NCI-H2029 (cell line): ENCODE results near the gene RAB7B.
"Not testable (repeated sequence)": the region's sequence is repeated elsewhere in the genome, so short reads cannot be mapped to it uniquely, and the experiment has no call there.

ENCODE experiments used
- DNase-seq: peaks from one replicate; lab custom pipeline; 2025; lab: John Stamatoyannopoulos, UW

RAB7B gene, protein sequence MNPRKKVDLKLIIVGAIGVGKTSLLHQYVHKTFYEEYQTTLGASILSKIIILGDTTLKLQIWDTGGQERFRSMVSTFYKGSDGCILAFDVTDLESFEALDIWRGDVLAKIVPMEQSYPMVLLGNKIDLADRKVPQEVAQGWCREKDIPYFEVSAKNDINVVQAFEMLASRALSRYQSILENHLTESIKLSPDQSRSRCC

DNA sequence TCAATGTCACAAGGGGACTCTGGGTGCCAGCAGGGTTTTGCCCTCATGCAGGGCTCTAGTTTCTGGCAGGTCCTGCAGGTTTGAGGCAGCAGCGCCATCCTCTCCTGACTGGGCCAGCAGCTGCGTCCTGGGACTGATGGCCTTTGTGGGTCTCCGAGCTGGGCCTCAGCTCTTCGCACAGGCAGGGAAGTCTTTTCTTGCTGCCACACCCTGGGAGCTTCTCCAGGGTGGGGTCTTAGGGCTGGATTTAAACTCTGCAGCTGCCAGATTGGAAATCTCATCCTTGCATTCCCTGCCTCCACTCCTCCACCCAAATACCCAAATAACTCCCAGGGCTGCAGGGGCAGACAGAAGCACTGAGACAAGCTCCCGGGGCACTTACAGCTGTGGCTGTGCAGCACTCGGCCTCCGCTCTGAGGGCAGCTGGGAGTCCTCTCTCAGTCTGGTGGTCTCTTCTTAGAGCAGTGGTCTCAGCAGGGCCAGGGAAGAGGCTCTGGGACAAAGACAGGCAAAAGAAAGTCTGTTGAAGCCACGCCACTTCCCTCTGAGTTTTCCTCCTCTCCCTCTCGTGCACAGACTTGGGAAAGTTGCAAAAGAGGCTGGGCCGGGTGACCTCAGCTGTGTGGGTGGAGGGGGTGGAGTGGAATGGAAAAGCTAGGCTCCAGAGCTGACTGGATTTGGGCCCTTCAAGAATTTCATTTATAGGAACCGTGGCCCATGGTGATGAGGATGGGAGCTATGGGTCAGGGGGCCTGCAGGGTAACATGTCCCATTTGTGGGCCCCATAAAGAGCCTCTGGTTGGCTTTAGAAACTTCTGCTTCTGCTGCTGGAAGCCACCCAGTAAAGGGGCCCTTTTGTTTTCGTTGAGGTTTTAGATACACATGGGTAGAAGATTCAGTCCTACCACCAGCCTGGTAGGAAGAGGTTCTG lies at the start of gene RAB7B:
Gene RAB7B, minus strand, starts transcription at position 525 of the 931 bp plus-strand sequence. CDS start 9,260 bp downstream, outside the sequence.
- no peak for DNase-seq

DNA sequence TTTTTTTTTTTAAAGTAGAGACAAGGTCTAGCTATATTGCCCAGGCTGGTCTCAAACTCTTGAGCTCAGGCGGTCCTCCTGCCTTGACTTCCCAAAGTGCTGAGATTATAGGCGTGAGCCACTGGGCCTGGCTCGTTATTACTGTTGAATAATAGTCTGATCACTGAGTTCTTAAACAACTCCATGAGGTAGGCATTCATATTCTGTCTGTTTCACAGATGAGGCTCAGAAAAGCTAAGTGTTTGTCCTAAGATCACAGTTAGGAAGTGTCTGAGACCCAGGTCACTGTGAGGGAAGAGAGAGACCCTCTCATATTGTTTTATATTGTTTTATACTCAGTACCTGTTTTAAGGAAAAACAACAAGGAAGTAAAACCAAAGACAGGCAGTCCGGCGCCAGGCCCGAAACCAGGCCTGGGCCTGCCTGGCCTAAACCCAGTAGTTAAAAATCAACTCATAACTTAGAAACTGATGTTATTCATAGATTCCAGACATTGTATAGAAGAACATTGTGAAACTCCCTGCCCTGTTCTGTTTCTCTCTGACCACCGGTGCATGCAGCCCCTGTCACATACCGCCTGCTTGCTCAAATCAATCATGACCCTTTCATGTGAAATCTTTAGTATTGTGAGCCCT lies 49.2 kb upstream of the RAB7B start:
- DNase-seq: not testable (repeated sequence)

DNA sequence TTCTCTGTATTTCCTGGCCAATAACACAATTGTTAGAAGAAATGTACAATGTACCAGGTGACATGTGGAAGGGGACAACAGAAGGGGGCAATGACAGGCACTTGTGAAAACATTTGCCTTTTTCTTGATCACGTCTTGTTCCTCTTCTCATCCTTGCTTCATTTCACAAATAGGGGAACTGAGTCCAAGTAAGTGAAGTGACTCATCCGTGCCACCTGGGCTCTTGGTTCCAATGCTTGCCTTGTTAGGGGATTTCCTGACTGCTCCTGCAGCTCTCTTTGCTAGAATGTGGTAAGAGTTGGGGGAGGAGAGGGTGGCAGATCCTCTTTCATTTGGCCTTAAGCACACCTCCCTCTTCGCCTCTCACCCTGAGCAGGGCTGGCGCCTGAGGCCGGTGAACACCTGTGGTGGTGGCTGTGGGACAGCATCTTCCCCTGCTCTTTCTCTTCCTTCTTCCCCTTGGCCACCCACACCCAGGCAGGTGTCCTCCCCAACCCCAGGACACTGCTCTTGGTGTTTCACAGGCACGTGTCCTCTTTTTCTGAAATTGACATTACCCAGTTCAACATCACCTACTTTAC lies 47.5 kb upstream of the RAB7B start:
- no peak for DNase-seq

DNA sequence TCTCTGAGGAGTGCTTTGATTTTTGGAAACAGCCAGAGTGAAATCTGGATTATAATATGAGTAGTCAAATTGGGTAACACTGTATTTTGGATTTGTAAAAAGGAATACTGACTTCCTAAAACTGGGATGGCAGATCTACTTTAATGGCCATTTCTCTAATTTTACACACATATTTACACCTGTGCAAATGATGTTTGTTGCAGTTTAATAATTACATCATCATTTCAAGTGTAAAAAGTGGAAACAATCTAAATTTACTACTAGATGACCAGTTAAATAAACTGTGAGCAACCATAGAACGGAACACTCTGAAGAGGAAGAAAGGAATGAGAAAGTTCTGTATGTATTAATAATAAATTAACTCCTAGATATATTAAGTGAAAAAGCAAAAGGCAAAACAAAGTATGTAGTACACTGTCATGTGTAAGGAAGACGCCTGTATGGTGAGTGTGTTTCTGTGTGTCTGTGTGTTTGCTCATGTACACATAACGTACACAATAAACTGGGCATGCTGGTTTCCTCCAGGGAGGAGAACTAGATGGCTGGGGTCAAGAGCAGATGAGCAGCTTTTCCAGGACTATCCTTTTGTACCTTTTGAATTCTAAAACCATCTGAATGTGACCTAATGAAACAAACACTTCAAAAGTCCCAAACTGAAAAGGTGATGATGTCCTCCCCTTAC lies 46.9 kb upstream of the RAB7B start:
- DNase-seq: no peak

DNA sequence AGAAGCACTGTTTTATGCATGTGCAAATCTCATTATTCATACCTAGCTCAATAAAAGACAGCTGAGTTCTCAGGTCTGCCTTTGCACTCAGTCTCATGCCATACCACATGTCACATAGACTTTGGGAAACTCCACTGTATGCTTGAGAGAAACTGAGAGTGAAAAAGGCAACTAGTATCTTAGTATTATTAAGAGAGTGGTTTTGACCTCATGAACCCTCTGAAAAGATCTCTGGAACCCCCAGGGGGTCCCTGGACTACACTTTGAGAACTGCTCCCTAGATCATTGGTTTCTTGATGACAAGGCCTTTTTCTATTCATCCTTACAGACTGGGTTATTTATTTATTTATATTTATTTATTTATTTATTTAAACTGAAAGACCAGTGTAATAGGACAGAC lies 46.1 kb upstream of the RAB7B start:
- no peak for DNase-seq

DNA sequence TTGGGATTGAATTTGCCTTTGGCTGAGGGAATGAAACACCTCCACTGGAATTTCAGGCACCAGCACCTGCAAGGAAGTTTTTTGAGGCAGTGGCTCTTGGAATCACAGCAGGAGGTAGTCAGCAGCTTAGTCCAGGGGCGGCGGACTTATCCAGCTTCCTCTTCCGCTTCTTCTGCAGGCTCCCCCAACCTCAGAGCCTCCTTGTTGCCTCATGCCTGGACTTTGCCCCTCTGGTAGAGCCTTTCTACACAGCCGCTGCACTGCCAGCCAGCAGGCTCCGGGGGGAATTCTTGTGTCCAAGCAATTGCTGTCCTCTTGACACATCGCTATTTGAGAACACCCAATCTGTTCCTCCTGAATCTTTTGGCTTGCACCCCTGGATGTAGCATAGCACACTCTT lies 45.4 kb upstream of the RAB7B start:
- no peak for DNase-seq

DNA sequence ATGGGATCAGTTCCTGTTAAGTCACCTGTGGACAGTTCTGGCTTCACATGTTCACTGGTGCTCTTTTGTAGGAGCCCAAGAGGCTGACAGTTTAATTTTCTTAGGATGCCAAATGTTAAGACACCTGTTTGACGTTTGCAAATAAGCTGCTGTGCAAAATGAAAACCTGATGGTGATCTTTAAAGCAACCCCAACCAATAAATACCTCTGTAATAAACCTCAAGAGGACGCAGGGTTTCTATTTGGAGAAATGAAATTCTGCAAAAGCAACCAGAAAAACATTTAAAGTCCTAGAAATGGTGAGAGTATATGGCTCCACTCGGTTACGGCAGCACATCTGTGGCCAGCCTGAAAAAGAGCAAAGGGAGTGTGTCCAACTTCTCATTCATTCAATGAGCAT lies 44.1 kb upstream of the RAB7B start:
- DNase-seq: no peak

DNA sequence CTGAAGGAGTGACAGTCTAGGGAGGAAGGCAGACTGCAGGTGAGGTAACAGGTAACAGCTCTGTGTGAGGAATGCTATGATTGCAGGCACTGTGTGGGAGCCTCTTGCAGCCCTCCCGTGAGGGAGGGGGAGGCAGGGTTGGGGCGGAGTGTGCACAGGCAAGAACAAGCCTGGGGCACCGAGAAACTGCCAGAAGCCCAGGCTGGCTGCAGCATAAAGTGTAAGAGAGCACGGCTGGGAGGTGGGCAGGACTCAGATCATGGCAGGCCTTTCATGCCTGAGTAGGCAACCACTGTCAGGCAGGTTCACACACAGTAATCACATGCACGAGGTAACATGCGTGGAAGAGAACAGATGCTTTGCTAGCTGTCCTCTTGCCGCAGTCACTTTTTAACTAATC lies 38.4 kb upstream of the RAB7B start:
- no peak for DNase-seq

DNA sequence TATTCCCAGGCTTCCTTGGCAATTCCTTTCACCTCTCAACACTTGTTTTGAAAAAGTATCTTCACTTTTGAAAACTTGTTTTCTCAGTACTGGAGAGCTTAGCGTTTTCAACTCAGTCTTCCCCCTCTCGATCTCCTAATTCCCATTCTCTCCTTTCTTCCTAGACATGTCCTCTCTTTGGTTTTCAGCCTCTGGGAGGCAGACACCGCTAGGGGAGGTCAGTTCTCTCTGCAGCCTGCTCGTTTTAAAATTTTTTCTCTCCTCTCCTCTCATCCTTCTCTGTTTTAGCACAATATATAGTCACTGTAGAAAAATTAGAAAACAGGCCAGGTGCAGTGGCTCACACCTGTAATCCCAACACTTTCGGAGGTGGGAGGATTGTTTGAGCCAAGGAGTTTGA lies 37.1 kb upstream of the RAB7B start:
- no peak for DNase-seq

DNA sequence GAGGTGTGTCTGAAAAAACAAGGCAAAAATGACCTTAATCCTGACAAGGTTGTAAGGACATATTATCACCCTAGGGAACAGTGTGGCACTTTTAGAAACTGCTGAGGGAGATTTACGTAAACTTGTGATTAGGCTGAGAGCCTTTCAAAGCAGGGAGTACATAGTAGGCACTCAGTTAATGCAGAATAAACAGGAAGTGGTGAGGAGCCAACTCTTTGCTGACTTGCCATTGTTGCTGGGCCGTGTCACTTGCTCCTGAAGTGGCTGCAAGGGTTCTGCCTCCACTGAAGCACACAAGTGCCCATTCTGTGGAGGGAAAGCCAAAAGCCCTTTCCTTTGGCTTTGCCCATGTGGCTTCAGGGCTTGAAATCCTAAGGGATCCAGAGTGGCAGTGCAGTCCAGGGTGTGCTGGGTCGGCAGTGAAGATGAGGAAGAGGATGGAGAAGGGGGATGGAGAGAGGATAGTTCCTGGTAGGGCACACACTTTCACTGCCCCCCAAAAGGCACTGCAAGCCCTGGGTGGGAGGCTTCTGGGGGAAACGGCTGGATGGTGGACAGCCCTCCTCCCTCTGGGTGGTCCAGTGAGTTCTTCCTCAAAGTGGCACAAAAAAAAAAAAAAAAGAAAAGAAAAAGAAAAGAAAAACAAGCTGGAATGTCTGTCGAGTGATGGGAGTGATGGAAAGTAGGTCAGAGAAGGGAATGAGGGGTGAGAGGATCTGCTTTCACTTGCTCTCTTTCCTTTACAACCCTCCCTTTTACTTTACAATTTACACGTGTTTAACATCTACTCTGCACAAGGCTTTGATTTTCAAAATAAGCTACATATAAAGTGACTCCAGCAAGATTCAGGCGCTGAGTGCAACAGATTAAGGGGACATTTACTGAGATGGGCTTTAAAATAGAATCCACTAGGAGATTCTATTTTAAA lies 36.1 kb upstream of the RAB7B start:
- peak; percentile 63 for DNase-seq

DNA sequence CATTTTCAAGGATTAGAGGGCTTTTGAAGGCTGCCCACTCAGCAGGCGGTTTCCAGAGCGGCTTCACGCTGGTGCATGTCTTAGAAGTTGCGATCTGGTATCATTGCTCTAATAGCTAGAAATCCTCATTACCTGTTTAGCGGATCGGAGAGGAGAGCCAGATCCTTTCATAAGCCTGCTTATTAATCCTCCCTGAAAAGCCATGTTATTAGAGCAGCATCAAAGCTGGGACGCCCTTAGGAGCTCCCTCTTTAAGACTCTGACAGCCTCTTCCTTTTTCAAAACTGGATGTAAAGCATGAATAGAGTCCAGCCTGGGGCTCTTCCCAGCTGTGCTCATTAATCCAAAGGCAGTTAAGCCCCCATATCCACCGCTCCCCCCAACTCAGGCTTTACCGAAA lies 34.4 kb upstream of the RAB7B start:
- DNase-seq: no peak

DNA sequence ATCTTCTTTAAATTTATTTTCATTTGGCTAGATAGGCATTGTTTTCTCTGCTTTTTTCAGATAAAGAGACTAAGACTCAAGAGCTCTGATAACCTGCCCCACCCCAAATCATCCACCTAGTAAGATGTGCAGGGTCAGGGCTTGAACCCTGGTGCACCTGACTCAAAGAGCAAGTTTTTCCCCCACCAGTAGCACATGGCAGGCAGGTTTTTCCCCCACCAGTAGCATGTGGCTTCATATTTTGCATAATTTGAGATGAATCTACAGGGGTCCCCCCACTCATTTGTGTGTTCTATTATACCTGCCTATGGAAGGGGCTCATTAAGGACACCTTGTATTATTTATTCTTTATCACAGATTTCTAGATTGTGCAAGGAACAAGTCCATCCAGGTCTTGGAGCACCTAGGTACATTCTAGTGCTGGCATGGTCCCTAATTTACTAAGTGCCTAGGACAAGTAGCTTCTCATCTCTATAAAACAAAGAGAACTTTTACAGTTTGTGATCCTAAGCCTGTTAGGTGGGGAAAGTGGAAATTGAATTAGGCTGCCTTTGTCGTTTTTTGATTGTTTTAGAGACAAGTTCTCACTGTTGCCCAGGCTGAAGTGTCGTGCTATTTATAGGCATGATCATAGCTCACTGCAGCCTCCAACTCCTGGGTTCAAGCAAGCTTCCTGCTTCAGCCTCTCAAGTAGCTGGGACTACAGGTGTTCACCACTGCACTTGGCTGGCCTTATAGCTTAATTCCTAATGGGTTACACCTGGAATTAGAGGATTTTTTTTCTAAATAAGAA lies 33.7 kb upstream of the RAB7B start:
- DNase-seq: peak; percentile 58

DNA sequence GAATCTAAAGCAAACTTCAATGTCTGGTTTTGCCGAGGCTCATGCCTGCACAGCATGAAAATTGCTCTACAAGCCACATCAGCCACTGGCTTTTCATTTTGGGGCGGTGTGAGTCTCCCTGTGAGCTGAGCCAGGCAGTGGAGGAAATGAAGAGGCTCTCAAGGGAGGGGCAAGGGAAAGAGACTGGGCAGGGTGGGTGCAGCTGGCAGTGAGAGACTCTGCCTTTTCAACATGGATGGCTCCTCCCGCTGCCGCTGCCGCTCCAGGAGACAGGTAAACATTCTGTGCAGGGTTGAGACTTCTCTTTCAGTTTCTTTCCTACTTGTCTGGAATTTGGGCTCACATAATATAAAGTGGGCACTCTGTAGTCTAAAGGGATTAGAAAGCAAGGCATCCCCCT lies 31.8 kb upstream of the RAB7B start:
- DNase-seq: peak; percentile 47

DNA sequence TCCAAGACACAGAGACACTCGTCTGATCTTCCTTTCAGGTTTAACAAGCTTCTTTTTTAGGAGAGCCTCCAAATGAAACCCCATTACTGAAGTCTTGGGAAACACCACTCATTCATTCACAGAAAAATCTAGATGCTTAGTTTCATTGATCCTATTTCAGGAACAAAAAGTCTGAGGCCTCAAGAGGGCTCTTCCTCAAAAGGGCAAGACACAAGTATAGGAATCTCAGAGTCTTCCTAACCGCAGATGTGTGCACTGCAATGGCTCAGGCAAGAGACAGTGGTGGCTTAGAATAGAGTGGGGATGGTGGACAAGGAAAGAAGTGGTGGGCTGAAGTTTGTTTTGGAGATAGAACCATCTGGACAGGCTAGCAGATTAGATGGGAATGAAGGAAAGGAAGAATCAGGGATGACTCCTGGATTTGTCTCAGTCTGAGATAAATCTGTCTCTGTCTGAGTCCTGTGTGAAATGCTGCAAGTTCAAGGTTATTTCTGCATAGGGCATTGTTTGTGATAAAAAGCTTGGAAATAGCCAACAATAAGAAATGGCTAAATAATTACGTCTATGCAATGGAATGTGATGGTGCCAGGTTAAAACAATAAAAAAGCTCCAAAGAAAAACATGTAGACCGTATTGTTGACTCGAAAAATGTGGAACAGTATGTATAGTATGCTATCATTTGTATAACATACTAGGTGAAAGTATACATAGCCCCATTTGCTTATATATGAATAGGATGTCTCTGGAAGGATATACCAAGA lies 29.4 kb upstream of the RAB7B start:
- no peak for DNase-seq

DNA sequence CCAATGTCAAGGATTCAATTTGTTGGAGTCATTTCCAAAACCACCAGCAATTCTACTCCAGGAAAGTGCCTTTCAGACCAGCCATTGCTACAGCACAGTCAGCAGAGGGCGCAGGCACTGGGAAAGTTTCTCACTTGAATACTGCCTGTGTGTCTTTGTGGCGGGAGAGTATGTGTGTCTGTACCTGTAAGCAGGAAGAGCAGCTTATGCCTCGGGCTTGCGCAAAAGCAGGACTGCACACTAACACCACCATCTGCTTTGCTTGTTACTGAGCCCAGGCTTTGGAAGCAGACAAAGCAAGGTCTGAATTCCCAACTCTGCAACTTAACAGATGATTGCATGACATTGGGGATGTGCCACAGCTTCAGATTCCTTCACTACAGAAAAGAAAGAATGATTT lies 27.5 kb upstream of the RAB7B start:
- DNase-seq: peak; percentile 63

DNA sequence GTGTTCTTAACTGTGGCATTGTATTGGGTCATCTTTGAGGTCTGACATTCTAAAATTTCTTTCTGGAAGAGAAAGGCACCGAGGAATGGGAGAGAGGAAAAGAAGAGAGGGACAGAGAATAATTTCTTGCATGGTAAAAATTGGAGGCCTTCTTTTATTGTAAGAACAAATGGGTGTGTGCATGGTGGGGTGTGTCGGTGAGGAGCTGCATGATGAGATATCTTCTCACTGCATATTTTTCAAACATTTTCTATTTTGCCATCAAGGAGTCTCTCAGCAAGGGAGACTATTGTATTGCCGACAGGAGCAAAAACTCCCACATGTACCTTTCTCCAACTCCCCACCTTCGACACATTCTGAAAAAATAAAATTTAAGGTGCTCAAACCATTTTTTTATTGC lies 27.0 kb upstream of the RAB7B start:
- no peak for DNase-seq

DNA sequence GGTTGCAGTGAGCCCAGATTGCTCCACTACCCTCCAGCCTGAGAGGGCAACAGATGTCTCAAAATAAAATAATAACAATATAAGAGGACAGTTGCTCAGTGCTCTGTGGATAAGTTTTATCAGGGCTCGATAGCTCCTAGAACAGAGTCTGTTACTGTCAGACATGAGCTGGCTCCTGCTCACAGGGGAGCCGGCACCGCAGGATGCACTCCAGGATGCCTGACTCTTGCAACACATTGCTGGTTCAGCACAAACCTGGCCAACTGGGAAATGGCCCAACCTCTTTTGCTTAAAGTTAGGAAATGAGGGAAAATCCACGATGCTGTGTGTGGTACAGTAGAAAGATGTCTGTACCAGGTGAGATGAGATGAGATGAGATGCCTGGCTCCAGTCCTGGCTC lies 26.3 kb upstream of the RAB7B start:
- no peak for DNase-seq

DNA sequence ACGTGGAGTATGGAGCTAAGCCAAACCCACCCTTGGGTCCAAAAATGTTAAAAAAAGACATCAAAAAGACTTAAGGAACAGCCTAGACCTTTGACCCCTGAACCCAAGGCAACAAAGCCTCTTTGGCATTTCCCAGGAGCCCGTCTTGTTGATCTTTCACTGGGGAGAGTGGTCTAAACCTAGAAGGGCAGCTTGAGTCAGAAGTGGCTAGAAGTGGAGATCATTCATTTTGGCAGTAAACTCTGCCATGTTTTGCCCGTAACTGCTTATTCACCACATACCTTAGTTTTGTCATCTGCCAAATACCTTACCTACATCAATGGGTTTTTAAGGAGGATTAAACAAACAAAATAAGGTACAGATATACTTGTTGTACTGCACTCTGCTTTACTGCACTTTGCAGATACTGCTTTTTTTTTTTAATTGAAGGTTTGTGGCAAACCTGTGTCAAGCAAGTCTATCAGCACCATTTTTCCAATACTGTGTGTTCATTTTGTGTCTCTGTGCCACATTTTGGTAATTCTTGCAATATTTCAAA lies 22.2 kb upstream of the RAB7B start:
- no peak for DNase-seq

DNA sequence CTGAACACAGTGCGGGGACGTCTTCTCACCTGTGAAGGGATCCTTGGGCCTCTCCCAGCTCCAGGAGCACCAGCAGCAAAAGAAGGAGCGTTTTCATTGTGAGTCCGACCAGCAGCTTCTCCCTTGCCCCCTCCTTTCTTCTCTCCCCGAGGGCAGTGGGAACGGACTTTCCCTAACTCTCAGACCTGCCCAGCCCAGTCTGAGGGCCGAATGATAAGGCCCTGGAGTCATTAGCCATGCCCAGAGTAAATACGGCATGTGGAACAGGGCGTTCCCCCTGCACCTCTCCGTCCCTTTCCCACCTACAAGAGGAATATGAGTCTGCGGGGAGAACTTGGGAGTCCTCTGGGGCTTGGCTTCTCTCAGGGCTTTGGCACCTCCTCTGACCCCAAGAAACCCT lies 20.5 kb upstream of the RAB7B start, which contains the start of gene CTSE:
Gene CTSE, minus strand, starts transcription at position 201 of the 400 bp plus-strand sequence. Its CDS starts 104 bp downstream, at position 97.
- no peak for DNase-seq
